Mesothelial cell of epicardium (in vitro differentiated cells): Measurements from ENCODE around the gene TUT4. TPM values are rescaled to one million over a fixed set of nuclear protein-coding genes. Genes with fewer than 3 reads are reported as not detected.

Experiments used
- DNase-seq, 2 experiments: peaks; one replicate each; pipeline ENCODE4 v3.0.0; 2021; ENCODE audit warnings: low spot score in 2 of 2; ENCODE audit not compliant: unreplicated experiment in 2 of 2
- H3K27ac Mint-ChIP-seq: 2 replicates; pipeline ENCODE4 v1.8.0; 2021; ENCODE audit warnings: mixed read lengths
- H3K27me3 Mint-ChIP-seq: 2 replicates; pipeline ENCODE4 v1.8.0; 2021; ENCODE audit warnings: low read depth, mixed read lengths
- H3K36me3 Mint-ChIP-seq: 2 replicates; pipeline ENCODE4 v1.8.0; 2021; ENCODE audit warnings: mixed read lengths
- H3K4me1 Mint-ChIP-seq: 2 replicates; pipeline ENCODE4 v1.8.0; 2021; ENCODE audit warnings: mixed read lengths
- H3K4me3 Mint-ChIP-seq: 2 replicates; pipeline ENCODE4 v1.8.0; 2021; ENCODE audit warnings: mild to moderate bottlenecking, moderate library complexity, mixed read lengths
- H3K9me3 Mint-ChIP-seq: 2 replicates; pipeline ENCODE4 v1.8.0; 2021; ENCODE audit warnings: mixed read lengths
- total RNA-seq: library from RNA; stranded (reverse); gene quantifications from 3 replicates; pipeline ENCODE4 v1.2.1, GENCODE V29; 2021
- TF ChIP-seq, protein P1 (sequence below): fragments of 200-600 bp; sonication (generic); IDR thresholded peaks from one replicate; pipeline ENCODE4 v1.5.0; 2021; ENCODE audit warnings: antibody characterized with exemption; ENCODE audit not compliant: unreplicated experiment

Gene TUT4
- total RNA-seq, 1 donor from 2014 or later, result 129 TPM

DNA sequence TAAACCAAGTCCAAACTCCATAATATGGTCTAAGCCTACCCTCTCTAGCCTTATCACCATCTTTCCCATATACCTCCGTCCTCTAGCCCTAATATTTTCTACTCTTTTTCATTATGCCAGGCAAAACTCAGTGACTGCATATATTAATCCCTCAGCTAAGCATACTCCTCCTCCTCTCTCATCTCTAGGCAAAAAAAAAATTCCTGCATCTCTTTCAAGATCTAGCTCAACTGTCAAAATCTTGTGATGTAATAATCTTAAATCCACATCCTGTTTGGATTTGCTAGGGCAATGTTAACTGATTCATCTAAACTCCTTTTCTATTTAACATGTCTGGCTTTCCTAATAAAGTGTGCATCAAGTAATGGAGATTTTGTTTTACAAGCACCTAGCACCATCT, 128.1 kb downstream of the TUT4 start:
- H3K27ac Mint-ChIP-seq, result no peak overlapping the region
- TF ChIP-seq, protein P1, sequence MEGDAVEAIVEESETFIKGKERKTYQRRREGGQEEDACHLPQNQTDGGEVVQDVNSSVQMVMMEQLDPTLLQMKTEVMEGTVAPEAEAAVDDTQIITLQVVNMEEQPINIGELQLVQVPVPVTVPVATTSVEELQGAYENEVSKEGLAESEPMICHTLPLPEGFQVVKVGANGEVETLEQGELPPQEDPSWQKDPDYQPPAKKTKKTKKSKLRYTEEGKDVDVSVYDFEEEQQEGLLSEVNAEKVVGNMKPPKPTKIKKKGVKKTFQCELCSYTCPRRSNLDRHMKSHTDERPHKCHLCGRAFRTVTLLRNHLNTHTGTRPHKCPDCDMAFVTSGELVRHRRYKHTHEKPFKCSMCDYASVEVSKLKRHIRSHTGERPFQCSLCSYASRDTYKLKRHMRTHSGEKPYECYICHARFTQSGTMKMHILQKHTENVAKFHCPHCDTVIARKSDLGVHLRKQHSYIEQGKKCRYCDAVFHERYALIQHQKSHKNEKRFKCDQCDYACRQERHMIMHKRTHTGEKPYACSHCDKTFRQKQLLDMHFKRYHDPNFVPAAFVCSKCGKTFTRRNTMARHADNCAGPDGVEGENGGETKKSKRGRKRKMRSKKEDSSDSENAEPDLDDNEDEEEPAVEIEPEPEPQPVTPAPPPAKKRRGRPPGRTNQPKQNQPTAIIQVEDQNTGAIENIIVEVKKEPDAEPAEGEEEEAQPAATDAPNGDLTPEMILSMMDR, result no peak
- H3K4me1 Mint-ChIP-seq, result peaks cover 25% of the 10 kb centered on the region
- peaks cover 20% of the 10 kb centered on the region for H3K36me3 Mint-ChIP-seq
- no peak overlapping the region for H3K4me3 Mint-ChIP-seq
- H3K27me3 Mint-ChIP-seq, result no peaks in the 10 kb centered on the region
- DNase-seq, result no peak
- H3K9me3 Mint-ChIP-seq, result no peaks in the 10 kb centered on the region

DNA sequence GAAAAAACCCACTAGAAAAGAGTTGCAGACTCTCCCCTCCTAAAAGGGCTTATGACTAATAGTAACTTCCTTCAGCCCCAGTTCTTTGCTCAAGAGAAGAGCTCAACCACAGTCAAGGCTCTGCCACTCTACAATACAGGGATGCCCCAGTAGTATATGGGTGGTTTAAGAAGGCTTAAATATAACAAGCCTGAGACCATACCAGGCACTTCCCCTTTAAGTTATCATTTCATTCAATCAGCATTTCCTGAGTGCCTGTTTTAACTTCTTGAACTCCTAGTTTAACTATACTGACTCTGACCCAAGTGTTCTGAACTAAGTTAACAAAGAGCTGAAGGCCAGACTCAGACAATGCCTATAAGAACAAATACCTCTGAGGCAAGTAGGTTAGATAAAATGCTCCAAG, 128.7 kb downstream of the TUT4 start:
- no peaks in the 10 kb centered on the region for H3K9me3 Mint-ChIP-seq
- TF ChIP-seq, protein P1, result no peak
- no peak overlapping the region for H3K4me3 Mint-ChIP-seq
- H3K36me3 Mint-ChIP-seq, result peaks cover 25% of the 10 kb centered on the region
- H3K27me3 Mint-ChIP-seq, result no peaks in the 10 kb centered on the region
- H3K27ac Mint-ChIP-seq, result peak overlapping the region; percentile 51
- H3K4me1 Mint-ChIP-seq, result peaks cover 25% of the 10 kb centered on the region
- DNase-seq, result no peak

DNA sequence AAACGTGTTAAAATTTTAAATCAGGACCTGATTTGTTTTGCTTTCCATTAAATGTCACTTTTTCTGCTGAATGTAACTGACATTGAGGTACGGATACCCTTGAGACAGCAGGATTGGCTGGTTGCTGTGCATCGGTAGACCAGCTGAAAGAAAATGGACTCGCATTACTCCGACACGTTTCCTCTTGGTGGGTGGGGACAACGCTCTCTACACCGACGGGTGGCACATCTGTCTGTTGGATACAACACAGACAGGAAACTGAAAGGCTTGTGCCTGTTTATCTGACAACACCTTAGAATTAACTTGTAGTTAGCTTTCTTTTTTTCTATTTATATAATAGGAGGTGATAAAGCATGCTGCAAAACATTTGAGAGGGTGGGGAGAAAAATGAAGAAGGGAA, 129.1 kb downstream of the TUT4 start:
- no peak for DNase-seq
- Mint-ChIP-seq H3K27ac (peak overlapping the region; percentile 51), H3K4me3 (no peak overlapping the region), H3K9me3 (no peaks in the 10 kb centered on the region), H3K27me3 (no peaks in the 10 kb centered on the region), H3K36me3 (peaks cover 25% of the 10 kb centered on the region), H3K4me1 (peaks cover 25% of the 10 kb centered on the region)
- TF ChIP-seq, protein P1, result no peak

DNA sequence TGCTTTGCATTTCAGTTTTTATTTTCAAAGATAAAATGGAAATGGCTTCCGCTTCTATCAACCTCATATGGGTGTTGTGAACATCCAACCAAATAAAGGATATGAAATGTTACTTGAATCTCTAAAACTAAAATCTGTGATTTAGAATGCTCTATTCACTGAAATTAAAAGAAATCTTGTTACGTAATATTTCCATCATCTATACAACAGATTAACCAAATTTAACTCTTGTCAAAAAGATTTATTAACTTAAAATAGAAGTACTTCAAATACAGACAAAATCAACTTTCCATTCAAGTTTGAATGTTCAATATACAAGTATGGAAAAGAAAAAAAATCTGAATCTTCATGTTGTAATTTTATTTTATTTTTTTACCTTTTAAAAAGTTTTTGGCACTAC, 129.8 kb downstream of the TUT4 start:
- Mint-ChIP-seq H3K27me3 (no peaks in the 10 kb centered on the region), H3K4me1 (peaks cover 25% of the 10 kb centered on the region), H3K36me3 (peaks cover 24% of the 10 kb centered on the region), H3K9me3 (no peaks in the 10 kb centered on the region), H3K4me3 (no peak overlapping the region), H3K27ac (no peak overlapping the region)
- TF ChIP-seq, protein P1, result no peak
- no peak for DNase-seq

DNA sequence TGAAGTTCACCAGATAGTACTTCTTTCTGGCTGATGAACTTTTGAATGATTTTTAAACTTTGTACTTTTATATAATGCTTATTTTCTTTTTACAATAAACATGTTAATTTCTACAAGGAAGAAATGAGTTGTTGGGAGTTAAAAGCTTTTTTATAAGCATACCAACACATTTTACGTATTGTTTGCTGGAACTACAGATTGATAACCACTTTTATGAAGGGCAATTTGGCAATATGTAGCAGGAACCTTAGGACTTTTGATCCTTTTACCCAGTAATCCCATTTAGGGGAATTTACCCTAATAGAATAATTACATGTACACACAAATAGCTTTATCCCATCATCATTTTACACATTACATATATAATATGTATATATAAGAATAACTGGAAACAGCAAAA, 132.2 kb downstream of the TUT4 start:
- no peak for DNase-seq
- Mint-ChIP-seq H3K9me3 (no peaks in the 10 kb centered on the region), H3K4me1 (peaks cover 7% of the 10 kb centered on the region), H3K4me3 (no peak overlapping the region), H3K36me3 (peaks cover 25% of the 10 kb centered on the region), H3K27ac (no peak overlapping the region), H3K27me3 (no peaks in the 10 kb centered on the region)
- TF ChIP-seq, protein P1, result no peak

DNA sequence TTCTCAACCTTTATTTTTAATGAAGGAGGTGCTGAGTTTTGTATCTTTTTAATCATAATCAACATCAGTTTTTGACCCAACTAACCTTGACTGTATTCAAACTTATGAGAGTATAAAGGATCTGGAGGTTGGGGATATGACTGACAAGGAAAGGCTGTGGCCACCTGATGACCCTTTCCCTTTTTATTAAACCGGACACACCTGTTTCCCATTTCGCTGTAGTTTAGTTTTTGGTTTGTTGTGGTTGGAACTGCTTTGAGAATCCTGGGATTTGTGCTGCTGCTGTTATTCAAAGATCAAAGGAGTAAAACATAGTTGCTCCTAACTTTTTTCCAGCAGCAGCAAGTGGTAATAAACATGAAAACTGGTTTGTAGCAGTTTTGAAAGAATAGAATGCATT, 136.1 kb downstream of the TUT4 start:
- H3K27ac Mint-ChIP-seq, result peak overlapping the region; percentile 56
- no peak overlapping the region for H3K4me3 Mint-ChIP-seq
- H3K9me3 Mint-ChIP-seq, result peaks cover 3% of the 10 kb centered on the region
- TF ChIP-seq, protein P1, result no peak
- H3K36me3 Mint-ChIP-seq, result peaks cover 41% of the 10 kb centered on the region
- no peaks in the 10 kb centered on the region for H3K27me3 Mint-ChIP-seq
- H3K4me1 Mint-ChIP-seq, result no peaks in the 10 kb centered on the region
- DNase-seq, result no peak
